Measurements from ENCODE around the gene SLC38A4. TPM values are rescaled to one million over a fixed set of nuclear protein-coding genes. Genes with fewer than 3 reads are reported as not detected.

SLC38A4 gene
- total and polyA plus RNA-seq, 4 experiments from 2014 or later, result not detected

GRCh38 chr12:46788072-46788887 is 37.5 kb downstream of the SLC38A4 start:
- H3K4me3 Mint-ChIP-seq, result no peak overlapping the region
- H3K9me3 ChIP-seq (ENCODE audit: control insufficient read depth in 1 of 2, low read length in 2 of 2), result no peaks in the 10 kb centered on the region
- H3K9me3 Mint-ChIP-seq, result peaks cover 0 to 3% (median 0%) of the 10 kb centered on the region in 8 donors
- H3K27me3 Mint-ChIP-seq, result peaks cover 8 to 12% of the 10 kb centered on the region in 2 donors
- no peaks in the 10 kb centered on the region for H3K27me3 ChIP-seq (ENCODE audit: insufficient read depth, low read length)
- POLR2A ChIA-PET (ENCODE audit: partially characterized antibody), result no interaction called here
- DNase-seq, result no peak
- no peak overlapping the region for H3K27ac ChIP-seq (ENCODE audit: low read depth, low read length)
- CTCF ChIA-PET (ENCODE audit: partially characterized antibody), result no interaction called here
- H3K4me1 Mint-ChIP-seq, result no peaks in the 10 kb centered on the region
- H3K4me1 ChIP-seq (ENCODE audit: insufficient read depth, low read length), result no peaks in the 10 kb centered on the region
- no peak overlapping the region for H3K27ac Mint-ChIP-seq
- no peaks in the 10 kb centered on the region for H3K36me3 Mint-ChIP-seq
- intact Hi-C loops (cut with micrococcal nuclease), result no loop called here
- H3K4me3 ChIP-seq (ENCODE audit: low read length in 2 of 2), result no peak overlapping the region
- H3K36me3 ChIP-seq (ENCODE audit: insufficient read depth, low read length), result no peaks in the 10 kb centered on the region

GRCh38 chr12:46787496-46788055 is 38.2 kb downstream of the SLC38A4 start:
- no peaks in the 10 kb centered on the region for H3K36me3 ChIP-seq (ENCODE audit: insufficient read depth, low read length)
- no peak for DNase-seq
- Mint-ChIP-seq H3K27me3 (peaks cover 12 to 14% of the 10 kb centered on the region in 2 donors), H3K4me1 (no peaks in the 10 kb centered on the region), H3K9me3 (peaks cover 0 to 3% (median 0%) of the 10 kb centered on the region in 8 donors), H3K4me3 (no peak overlapping the region), H3K36me3 (no peaks in the 10 kb centered on the region), H3K27ac (no peak overlapping the region)
- ChIA-PET POLR2A (ENCODE audit: partially characterized antibody) (no interaction called here), CTCF (ENCODE audit: partially characterized antibody) (no interaction called here)
- H3K4me1 ChIP-seq (ENCODE audit: insufficient read depth, low read length), result no peaks in the 10 kb centered on the region
- intact Hi-C loops (cut with micrococcal nuclease), result no loop called here
- H3K27me3 ChIP-seq (ENCODE audit: insufficient read depth, low read length), result no peaks in the 10 kb centered on the region
- H3K4me3 ChIP-seq (ENCODE audit: low read length in 2 of 2), result no peak overlapping the region
- no peak overlapping the region for H3K27ac ChIP-seq (ENCODE audit: low read depth, low read length)
- H3K9me3 ChIP-seq (ENCODE audit: control insufficient read depth in 1 of 2, low read length in 2 of 2), result no peaks in the 10 kb centered on the region

- Histone ChIP-seq H3K9me3 (ENCODE audit: control insufficient read depth in 1 of 2, low read length in 2 of 2) (no peaks in the 10 kb centered on the region), H3K27me3 (ENCODE audit: insufficient read depth, low read length) (no peaks in the 10 kb centered on the region), H3K27ac (ENCODE audit: low read depth, low read length) (no peak overlapping the region), H3K36me3 (ENCODE audit: insufficient read depth, low read length) (no peaks in the 10 kb centered on the region), H3K4me1 (ENCODE audit: insufficient read depth, low read length) (no peaks in the 10 kb centered on the region), H3K4me3 (ENCODE audit: low read length in 2 of 2) (no peak overlapping the region)
- no peak overlapping the region for H3K4me3 Mint-ChIP-seq
- peaks cover 12 to 13% of the 10 kb centered on the region in 2 donors for H3K27me3 Mint-ChIP-seq
- no peaks in the 10 kb centered on the region for H3K4me1 Mint-ChIP-seq
- H3K9me3 Mint-ChIP-seq, result peaks cover 0 to 3% (median 0%) of the 10 kb centered on the region in 8 donors
- DNase-seq, result no peak
- no peaks in the 10 kb centered on the region for H3K36me3 Mint-ChIP-seq
- intact Hi-C loops (cut with micrococcal nuclease), result no loop called here
- no peak overlapping the region for H3K27ac Mint-ChIP-seq
- CTCF ChIA-PET (ENCODE audit: partially characterized antibody), result no interaction called here
- POLR2A ChIA-PET (ENCODE audit: partially characterized antibody), result no interaction called here
Observed at GRCh38 chr12:46786774-46787173, 39.0 kb downstream of the SLC38A4 start.

GRCh38 chr12:46785382-46785781 is 40.4 kb downstream of the SLC38A4 start:
- Mint-ChIP-seq H3K4me1 (no peaks in the 10 kb centered on the region), H3K9me3 (peaks cover 0 to 3% (median 0%) of the 10 kb centered on the region in 8 donors), H3K4me3 (no peak overlapping the region), H3K36me3 (no peaks in the 10 kb centered on the region), H3K27ac (no peak overlapping the region), H3K27me3 (peaks cover 10 to 13% of the 10 kb centered on the region in 2 donors)
- ChIA-PET CTCF (ENCODE audit: partially characterized antibody) (no interaction called here), POLR2A (ENCODE audit: partially characterized antibody) (no interaction called here)
- Histone ChIP-seq H3K4me3 (ENCODE audit: low read length in 2 of 2) (no peak overlapping the region), H3K27ac (ENCODE audit: low read depth, low read length) (no peak overlapping the region), H3K4me1 (ENCODE audit: insufficient read depth, low read length) (no peaks in the 10 kb centered on the region), H3K36me3 (ENCODE audit: insufficient read depth, low read length) (no peaks in the 10 kb centered on the region), H3K27me3 (ENCODE audit: insufficient read depth, low read length) (no peaks in the 10 kb centered on the region), H3K9me3 (ENCODE audit: control insufficient read depth in 1 of 2, low read length in 2 of 2) (no peaks in the 10 kb centered on the region)
- no peak for DNase-seq
- intact Hi-C loops (cut with micrococcal nuclease), result no loop called here

- H3K4me3 Mint-ChIP-seq, result no peak overlapping the region
- ChIA-PET CTCF (ENCODE audit: partially characterized antibody) (no interaction called here), POLR2A (ENCODE audit: partially characterized antibody) (no interaction called here)
- Histone ChIP-seq H3K36me3 (ENCODE audit: insufficient read depth, low read length) (no peaks in the 10 kb centered on the region), H3K4me1 (ENCODE audit: insufficient read depth, low read length) (no peaks in the 10 kb centered on the region), H3K4me3 (ENCODE audit: low read length in 2 of 2) (no peak overlapping the region), H3K27ac (ENCODE audit: low read depth, low read length) (no peak overlapping the region), H3K27me3 (ENCODE audit: insufficient read depth, low read length) (no peaks in the 10 kb centered on the region), H3K9me3 (ENCODE audit: control insufficient read depth in 1 of 2, low read length in 2 of 2) (no peaks in the 10 kb centered on the region)
- no peak for DNase-seq
- no peak overlapping the region for H3K27ac Mint-ChIP-seq
- no peaks in the 10 kb centered on the region for H3K36me3 Mint-ChIP-seq
- H3K27me3 Mint-ChIP-seq, result peaks cover 12 to 13% of the 10 kb centered on the region in 2 donors
- intact Hi-C loops (cut with micrococcal nuclease), result no loop called here
- H3K9me3 Mint-ChIP-seq, result peaks cover 0 to 3% (median 0%) of the 10 kb centered on the region in 8 donors
- no peaks in the 10 kb centered on the region for H3K4me1 Mint-ChIP-seq
Observed at GRCh38 chr12:46783871-46784270, 41.9 kb downstream of the SLC38A4 start.

- Histone ChIP-seq H3K4me1 (ENCODE audit: insufficient read depth, low read length) (no peaks in the 10 kb centered on the region), H3K36me3 (ENCODE audit: insufficient read depth, low read length) (no peaks in the 10 kb centered on the region), H3K9me3 (ENCODE audit: control insufficient read depth in 1 of 2, low read length in 2 of 2) (no peaks in the 10 kb centered on the region), H3K4me3 (ENCODE audit: low read length in 2 of 2) (no peak overlapping the region), H3K27me3 (ENCODE audit: insufficient read depth, low read length) (no peaks in the 10 kb centered on the region), H3K27ac (ENCODE audit: low read depth, low read length) (no peak overlapping the region)
- Mint-ChIP-seq H3K4me3 (no peak overlapping the region), H3K27me3 (peaks cover 12 to 15% of the 10 kb centered on the region in 2 donors), H3K36me3 (no peaks in the 10 kb centered on the region), H3K27ac (no peak overlapping the region), H3K4me1 (no peaks in the 10 kb centered on the region), H3K9me3 (peaks cover 0 to 3% (median 0%) of the 10 kb centered on the region in 8 donors)
- ChIA-PET CTCF (ENCODE audit: partially characterized antibody) (no interaction called here), POLR2A (ENCODE audit: partially characterized antibody) (no interaction called here)
- no peak for DNase-seq
- intact Hi-C loops (cut with micrococcal nuclease), result no loop called here
Observed at GRCh38 chr12:46779879-46780278, 45.9 kb downstream of the SLC38A4 start.

GRCh38 chr12:46779063-46779462 is 46.7 kb downstream of the SLC38A4 start:
- H3K27ac Mint-ChIP-seq, result no peak overlapping the region
- no peak for DNase-seq
- H3K27me3 Mint-ChIP-seq, result peaks cover 12 to 14% of the 10 kb centered on the region in 2 donors
- H3K4me1 Mint-ChIP-seq, result no peaks in the 10 kb centered on the region
- H3K36me3 ChIP-seq (ENCODE audit: insufficient read depth, low read length), result no peaks in the 10 kb centered on the region
- no peaks in the 10 kb centered on the region for H3K9me3 ChIP-seq (ENCODE audit: control insufficient read depth in 1 of 2, low read length in 2 of 2)
- H3K4me1 ChIP-seq (ENCODE audit: insufficient read depth, low read length), result no peaks in the 10 kb centered on the region
- H3K27ac ChIP-seq (ENCODE audit: low read depth, low read length), result no peak overlapping the region
- H3K9me3 Mint-ChIP-seq, result peaks cover 0 to 3% (median 0%) of the 10 kb centered on the region in 8 donors
- POLR2A ChIA-PET (ENCODE audit: partially characterized antibody), result no interaction called here
- intact Hi-C loops (cut with micrococcal nuclease), result no loop called here
- CTCF ChIA-PET (ENCODE audit: partially characterized antibody), result no interaction called here
- H3K36me3 Mint-ChIP-seq, result no peaks in the 10 kb centered on the region
- H3K27me3 ChIP-seq (ENCODE audit: insufficient read depth, low read length), result no peaks in the 10 kb centered on the region
- no peak overlapping the region for H3K4me3 Mint-ChIP-seq
- no peak overlapping the region for H3K4me3 ChIP-seq (ENCODE audit: low read length in 2 of 2)
